HEK293 (cell line): ENCODE data around the gene CUZD1.

Experiments
- CTCF ChIA-PET: fragments of 350-600 bp; formaldehyde crosslinking; extraction: SDS; loops from one replicate; lab custom pipeline; 2021; ENCODE audit warnings: antibody characterized with exemption; lab: Yijun Ruan, JAX
- POLR2A ChIA-PET: fragments of 300-600 bp; formaldehyde crosslinking; extraction: SDS; loops from one replicate; lab custom pipeline; 2020; ENCODE audit warnings: antibody characterized with exemption, inconsistent platforms; lab: Yijun Ruan, JAX
- H3K27ac ChIP-seq: fragments of 200-500 bp; sonication (Bioruptor generic); 2 replicates; pipeline ENCODE4 v1.5.1; 2014; ENCODE audit warnings: low read depth, low read length, control low read depth, inconsistent platforms; ENCODE audit errors: extremely low read depth
- H3K36me3 ChIP-seq, 2 experiments: fragments of 200-500 bp in 1 of 2; sonication (Bioruptor generic) in 1 of 2; 1 replicate in 1 of 2; 2 replicates in 1 of 2; pipeline ENCODE4 v1.5.1; 2014 to 2017; ENCODE audit warnings: inconsistent platforms in 2 of 2, low read length in 2 of 2; ENCODE audit not compliant: control insufficient read depth in 2 of 2, insufficient read depth in 1 of 2
- H3K4me1 ChIP-seq: fragments of 200-500 bp; sonication (Bioruptor generic); 2 replicates; pipeline ENCODE4 v1.5.1; 2014; ENCODE audit warnings: mild to moderate bottlenecking, low read length, inconsistent platforms; ENCODE audit not compliant: control insufficient read depth, insufficient read depth
- H3K4me3 ChIP-seq: 2 replicates; pipeline ENCODE4 v1.5.1; 2011; ENCODE audit warnings: low read depth, mild to moderate bottlenecking, control low read depth, low read length, moderate library complexity
- H3K9me3 ChIP-seq: fragments of 200-500 bp; sonication (Bioruptor generic); 2 replicates; pipeline ENCODE4 v1.5.1; 2014; ENCODE audit warnings: low read depth, low read length, inconsistent platforms; ENCODE audit not compliant: control insufficient read depth, insufficient read depth
- EGR2 ChIP-seq: fragments of 450-650 bp; formaldehyde crosslinking; IDR thresholded peaks from 2 replicates; pipeline ENCODE4 v1.5.1; 2016; ENCODE audit warnings: low read depth, missing biosample characterization, missing genetic modification characterization
- FEZF1 ChIP-seq: fragments of 450-650 bp; formaldehyde crosslinking; IDR thresholded peaks from 2 replicates; pipeline ENCODE4 v1.5.1; 2016; ENCODE audit warnings: missing biosample characterization, missing genetic modification characterization
- GFI1B ChIP-seq: fragments of 450-650 bp; formaldehyde crosslinking; IDR thresholded peaks from 2 replicates; pipeline ENCODE4 v1.5.1; 2016; ENCODE audit warnings: missing biosample characterization, missing genetic modification characterization
- PRDM1 ChIP-seq: fragments of 450-650 bp; formaldehyde crosslinking; IDR thresholded peaks from 2 replicates; pipeline ENCODE4; 2016; ENCODE audit warnings: missing biosample characterization, missing genetic modification characterization
- SP2 ChIP-seq: fragments of 450-650 bp; formaldehyde crosslinking; IDR thresholded peaks from 2 replicates; pipeline ENCODE4 v1.5.1; 2016; ENCODE audit warnings: missing biosample characterization, missing genetic modification characterization
- ZBTB17 ChIP-seq: fragments of 450-650 bp; formaldehyde crosslinking; IDR thresholded peaks from 2 replicates; pipeline ENCODE4 v1.5.1; 2016; ENCODE audit warnings: missing biosample characterization, missing genetic modification characterization
- ZFP41 ChIP-seq: fragments of 450-650 bp; formaldehyde crosslinking; IDR thresholded peaks from 2 replicates; pipeline ENCODE4 v1.5.1; 2016; ENCODE audit warnings: missing biosample characterization, missing genetic modification characterization, borderline replicate concordance
- ZNF16 ChIP-seq: fragments of 450-650 bp; formaldehyde crosslinking; IDR thresholded peaks from 2 replicates; pipeline ENCODE4 v1.5.1; 2016; ENCODE audit warnings: low read depth, missing biosample characterization, missing genetic modification characterization
- ZNF19 ChIP-seq: fragments of 450-650 bp; formaldehyde crosslinking; IDR thresholded peaks from 2 replicates; pipeline ENCODE4; 2016; ENCODE audit warnings: missing biosample characterization, missing genetic modification characterization, low read depth
- ZNF23 ChIP-seq: fragments of 450-650 bp; formaldehyde crosslinking; IDR thresholded peaks from 2 replicates; pipeline ENCODE4 v1.5.1; 2016; ENCODE audit warnings: missing biosample characterization, missing genetic modification characterization, borderline replicate concordance
- ZNF239 ChIP-seq: fragments of 450-650 bp; formaldehyde crosslinking; IDR thresholded peaks from 2 replicates; pipeline ENCODE4 v1.5.1; 2016; ENCODE audit warnings: missing biosample characterization, missing genetic modification characterization
- ZNF362 ChIP-seq: fragments of 450-650 bp; formaldehyde crosslinking; IDR thresholded peaks from 2 replicates; pipeline ENCODE4 v1.5.1; 2016; ENCODE audit warnings: missing biosample characterization, missing genetic modification characterization
- ZNF391 ChIP-seq: fragments of 450-650 bp; formaldehyde crosslinking; IDR thresholded peaks from 2 replicates; pipeline ENCODE4 v1.5.1; 2016; ENCODE audit warnings: low read depth, missing biosample characterization, missing genetic modification characterization, borderline replicate concordance
- ZNF48 ChIP-seq: fragments of 450-650 bp; formaldehyde crosslinking; IDR thresholded peaks from 2 replicates; pipeline ENCODE4 v1.5.1; 2016; ENCODE audit warnings: missing biosample characterization, missing genetic modification characterization
- ZNF596 ChIP-seq: fragments of 450-650 bp; IDR thresholded peaks from 2 replicates; pipeline ENCODE4 v1.5.0; 2018; ENCODE audit warnings: missing biosample characterization, mild to moderate bottlenecking, missing genetic modification characterization, moderate library complexity
- ZNF624 ChIP-seq: fragments of 450-650 bp; formaldehyde crosslinking; IDR thresholded peaks from 2 replicates; pipeline ENCODE4 v1.5.1; 2017; ENCODE audit warnings: missing biosample characterization, missing genetic modification characterization
- ZNF677 ChIP-seq: fragments of 450-650 bp; IDR thresholded peaks from 2 replicates; pipeline ENCODE4 v1.5.0; 2018; ENCODE audit warnings: missing biosample characterization, mild to moderate bottlenecking, missing genetic modification characterization, moderate library complexity
- ZNF777 ChIP-seq: fragments of 450-650 bp; formaldehyde crosslinking; IDR thresholded peaks from 2 replicates; pipeline ENCODE4 v1.5.1; 2017; ENCODE audit warnings: missing biosample characterization, missing genetic modification characterization, borderline replicate concordance
- ZNF792 ChIP-seq: fragments of 450-650 bp; formaldehyde crosslinking; IDR thresholded peaks from 2 replicates; pipeline ENCODE4 v1.5.1; 2016; ENCODE audit warnings: missing biosample characterization, missing genetic modification characterization
- TF ChIP-seq, protein P1 (sequence below): fragments of 450-650 bp; formaldehyde crosslinking; IDR thresholded peaks from 2 replicates; pipeline ENCODE4 v1.5.1; 2016; ENCODE audit warnings: missing biosample characterization, missing genetic modification characterization

The CUZD1 gene

DNA sequence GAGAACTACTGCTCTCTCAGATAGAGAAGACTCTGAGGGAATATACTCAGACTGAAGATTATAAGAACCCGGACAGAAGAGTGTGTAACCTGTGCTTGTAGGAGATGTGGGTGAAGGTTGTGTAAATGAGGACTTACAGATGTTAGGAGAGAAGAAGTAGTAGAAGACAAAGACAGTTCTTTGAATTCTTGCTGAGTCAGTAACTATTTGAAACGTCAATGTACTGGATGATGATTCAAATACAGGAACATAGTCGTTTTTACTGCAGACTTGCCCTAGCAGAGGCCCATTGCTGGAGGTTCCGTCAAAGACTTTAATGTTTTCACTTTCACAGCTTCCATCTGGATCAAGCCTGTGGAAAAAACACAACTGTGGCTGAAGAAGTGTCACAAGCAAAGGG, 6.8 kb downstream of the CUZD1 start:
- no peaks in the 10 kb centered on the region for H3K9me3 ChIP-seq
- H3K27ac ChIP-seq, result no peak overlapping the region
- H3K4me3 ChIP-seq, result no peak overlapping the region
- H3K36me3 ChIP-seq, result peaks cover 6 to 44% of the 10 kb centered on the region in 2 experiments; a peak in 2 of 3 replicates
- no peak for TF ChIP-seq SP2
- no peak for TF ChIP-seq ZNF362 (tag by site-specific recombination)
- no peak for TF ChIP-seq PRDM1 (tag by site-specific recombination)
- TF ChIP-seq FEZF1, result no peak
- no peak for TF ChIP-seq ZNF48
- TF ChIP-seq ZFP41 (tag by site-specific recombination), result no peak
- TF ChIP-seq ZNF391 (tag by site-specific recombination), result no peak
- TF ChIP-seq ZNF777 (tag by site-specific recombination), result no peak
- TF ChIP-seq ZNF19, result no peak
- no peak for TF ChIP-seq EGR2
- no peak for TF ChIP-seq ZBTB17
- no peak for TF ChIP-seq GFI1B (tag by site-specific recombination)
- TF ChIP-seq ZNF23 (tag by site-specific recombination), result no peak
- H3K4me1 ChIP-seq, result no peaks in the 10 kb centered on the region
- CTCF ChIA-PET, result interaction anchor here (0.5 kb wide), 1 partner anchor 77 kb away, joined by 3 read pairs; no protein-coding TSS in a partner anchor
- POLR2A ChIA-PET, result no interaction called here

GRCh38 chr10:122835908-122836307, 9.7 kb downstream of the CUZD1 start:
- TF ChIP-seq ZNF624 (tag by site-specific recombination) (no peak), ZNF792 (tag by site-specific recombination) (no peak)
- TF ChIP-seq, protein P1, sequence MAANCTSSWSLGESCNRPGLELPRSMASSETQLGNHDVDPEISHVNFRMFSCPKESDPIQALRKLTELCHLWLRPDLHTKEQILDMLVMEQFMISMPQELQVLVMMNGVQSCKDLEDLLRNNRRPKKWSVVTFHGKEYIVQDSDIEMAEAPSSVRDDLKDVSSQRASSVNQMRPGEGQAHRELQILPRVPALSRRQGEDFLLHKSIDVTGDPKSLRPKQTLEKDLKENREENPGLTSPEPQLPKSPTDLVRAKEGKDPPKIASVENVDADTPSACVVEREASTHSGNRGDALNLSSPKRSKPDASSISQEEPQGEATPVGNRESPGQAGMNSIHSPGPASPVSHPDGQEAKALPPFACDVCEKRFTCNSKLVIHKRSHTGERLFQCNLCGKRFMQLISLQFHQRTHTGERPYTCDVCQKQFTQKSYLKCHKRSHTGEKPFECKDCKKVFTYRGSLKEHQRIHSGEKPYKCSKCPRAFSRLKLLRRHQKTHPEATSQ, result no peak
- H3K4me1 ChIP-seq, result no peaks in the 10 kb centered on the region
- no peak overlapping the region for H3K27ac ChIP-seq
- POLR2A ChIA-PET, result no interaction called here
- no peak overlapping the region for H3K4me3 ChIP-seq
- no peaks in the 10 kb centered on the region for H3K9me3 ChIP-seq
- peaks cover 6 to 64% of the 10 kb centered on the region in 2 experiments for H3K36me3 ChIP-seq
- CTCF ChIA-PET, result interaction anchor here (0.7 kb wide), 1 partner anchor 270 kb away, joined by 3 read pairs; no protein-coding TSS in a partner anchor

DNA sequence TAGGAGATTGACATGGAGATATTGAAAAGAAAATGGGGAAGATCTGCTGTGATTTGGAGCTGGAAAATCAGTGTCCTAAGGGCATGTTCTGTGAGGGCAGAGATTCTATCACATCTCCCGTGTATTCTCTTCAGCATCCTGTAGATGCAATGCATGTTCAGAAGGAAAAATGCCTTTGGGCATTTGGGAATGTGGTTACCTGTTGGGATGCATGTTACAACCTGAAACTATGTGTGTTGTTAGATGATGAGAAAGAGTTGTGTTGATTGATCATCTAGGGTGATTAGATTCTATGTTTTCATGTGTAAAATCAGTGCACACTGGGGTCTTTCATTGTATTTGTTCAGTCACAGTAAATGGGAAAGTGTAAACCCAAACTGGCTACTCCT, 14.7 kb downstream of the CUZD1 start:
- Histone ChIP-seq H3K27ac (no peak overlapping the region), H3K4me1 (no peaks in the 10 kb centered on the region), H3K9me3 (no peaks in the 10 kb centered on the region), H3K4me3 (no peak overlapping the region), H3K36me3 (peaks cover 6 to 36% of the 10 kb centered on the region in 2 experiments)
- ChIA-PET POLR2A (no interaction called here), CTCF (no interaction called here)
- TF ChIP-seq ZNF596 (tag by site-specific recombination) (no peak), ZNF16 (tag by site-specific recombination) (no peak), ZNF239 (tag by site-specific recombination) (no peak), ZNF677 (no peak)
